Activated T-cell treated with anti-CD3 and anti-CD28 coated beads for 48 hours (primary cell): ENCODE measurements around the gene UBE3B.

Experiments
- DNase-seq: peaks from one replicate; pipeline ENCODE4 v3.0.0-alpha.2; 2020; ENCODE audit warnings: low read depth

The UBE3B gene

DNA sequence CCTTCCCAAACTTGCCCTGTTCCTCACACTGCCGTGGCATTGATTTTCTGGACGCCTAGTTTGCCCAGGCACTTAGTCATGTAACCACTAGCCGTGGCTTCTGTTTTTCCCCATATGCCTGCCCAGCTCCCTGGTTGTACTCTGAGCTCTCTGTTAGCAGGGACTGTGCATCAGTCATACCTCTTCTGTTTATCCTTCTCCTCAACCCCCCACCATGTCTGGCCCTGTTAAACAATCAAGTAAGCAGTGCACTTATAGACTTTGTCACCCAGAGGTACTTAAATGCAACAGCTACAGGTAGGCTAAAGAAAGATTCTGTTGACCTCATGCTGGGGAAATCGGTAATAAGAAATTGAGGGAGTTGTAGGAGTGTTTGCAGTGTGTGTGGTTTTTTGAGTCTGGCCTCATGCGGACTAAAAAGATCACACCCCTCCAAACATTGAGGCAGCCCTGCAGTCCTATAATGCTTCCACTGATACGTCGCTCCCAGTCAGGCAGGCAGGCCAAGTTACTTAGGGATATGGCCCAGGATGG lies 17.0 kb downstream of the UBE3B start:
- DNase-seq, result no peak

DNA sequence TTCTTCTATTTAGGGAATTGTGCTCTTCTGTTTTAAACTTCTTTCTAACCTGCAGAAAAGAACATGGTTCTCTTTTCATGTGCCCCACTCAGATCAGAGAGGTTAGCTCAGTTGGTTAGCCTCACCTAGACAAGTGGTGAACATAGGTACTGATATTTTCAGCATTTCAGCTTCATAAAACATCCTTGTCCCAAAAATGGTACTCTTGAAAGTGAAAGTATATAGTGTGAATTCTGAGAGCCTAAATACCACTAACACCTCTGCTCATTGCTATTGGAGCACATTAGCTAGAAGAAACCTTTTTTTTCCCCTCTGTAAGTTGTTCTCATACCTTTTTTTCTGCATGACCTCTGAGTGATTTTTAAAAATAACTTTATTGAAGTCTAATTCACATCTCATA lies 17.6 kb downstream of the UBE3B start:
- DNase-seq, result no peak

DNA sequence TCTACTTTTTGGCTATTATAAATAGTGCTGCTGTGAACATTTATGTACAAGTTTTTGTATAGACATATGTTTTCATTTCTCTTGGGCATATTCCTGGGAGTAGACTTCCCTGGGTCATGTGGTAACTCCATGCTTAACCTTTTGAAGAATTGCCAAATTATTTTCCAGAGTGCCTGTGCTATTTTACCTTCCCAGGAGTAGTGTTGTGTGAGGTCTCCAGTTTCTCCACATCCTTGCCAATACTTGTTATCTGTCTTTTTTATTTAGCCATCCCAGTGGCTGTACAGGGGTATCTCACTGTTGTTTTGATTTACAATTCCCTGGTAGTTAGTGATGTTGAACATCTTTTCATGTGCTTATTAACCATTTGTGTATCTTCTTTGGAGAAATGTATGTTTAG lies 18.9 kb downstream of the UBE3B start:
- no peak for DNase-seq

DNA sequence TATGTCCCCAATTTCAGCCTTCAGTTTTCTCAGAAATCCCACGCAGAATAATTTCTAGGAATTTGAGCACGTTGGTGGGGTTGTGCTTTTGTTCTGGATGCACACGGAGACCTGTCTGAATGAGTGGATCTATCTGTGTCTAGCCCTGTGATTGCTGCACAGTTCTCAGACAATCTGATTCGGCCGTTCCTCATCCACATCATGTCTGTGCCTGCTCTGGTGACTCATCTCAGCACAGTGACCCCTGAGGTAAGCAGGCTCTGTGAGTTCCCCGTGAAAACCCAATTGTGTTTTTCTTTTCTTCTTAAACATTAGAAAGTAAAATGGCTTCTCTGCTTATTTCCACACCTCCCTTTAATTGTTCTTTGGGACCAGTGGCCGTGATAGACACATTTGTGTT lies 20.2 kb downstream of the UBE3B start:
- DNase-seq, result no peak

DNA sequence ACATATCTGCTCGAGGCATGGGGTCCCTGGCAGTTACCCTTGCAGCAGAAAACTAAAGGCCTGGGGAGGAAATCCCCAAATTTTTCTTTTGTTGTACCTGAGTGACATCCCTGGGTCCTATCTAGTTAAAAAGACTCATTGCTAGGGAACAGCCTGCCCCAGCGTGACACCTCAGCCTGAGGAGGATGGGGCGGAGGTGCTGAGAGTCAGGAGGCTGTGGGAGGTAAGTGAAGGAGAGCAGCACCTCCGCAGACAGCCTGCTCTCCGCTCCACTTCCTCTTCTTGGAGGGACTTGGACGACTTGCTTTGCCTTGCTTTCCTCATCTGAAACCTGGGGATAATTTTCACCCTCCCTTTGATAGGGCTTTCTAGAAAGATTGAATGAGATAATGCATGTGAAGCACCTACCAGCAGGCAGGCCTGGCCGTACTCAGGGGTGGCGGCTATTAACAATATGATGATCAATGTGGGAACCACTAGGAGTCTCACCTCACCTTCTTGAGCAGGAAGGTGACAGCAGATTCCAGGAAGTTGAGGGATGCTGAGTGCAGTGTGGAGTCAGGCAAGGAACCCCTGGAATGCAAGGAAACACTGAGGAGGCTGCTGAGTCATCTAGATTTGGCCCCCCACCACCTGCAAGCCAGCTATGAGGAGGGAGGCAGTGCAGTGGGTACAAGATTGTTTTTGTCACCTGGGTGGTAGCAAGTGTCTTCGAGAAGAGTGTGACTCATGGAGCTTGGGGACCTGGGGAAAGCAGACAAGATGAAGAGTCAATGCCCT lies 23.2 kb downstream of the UBE3B start:
- DNase-seq, result no peak

DNA sequence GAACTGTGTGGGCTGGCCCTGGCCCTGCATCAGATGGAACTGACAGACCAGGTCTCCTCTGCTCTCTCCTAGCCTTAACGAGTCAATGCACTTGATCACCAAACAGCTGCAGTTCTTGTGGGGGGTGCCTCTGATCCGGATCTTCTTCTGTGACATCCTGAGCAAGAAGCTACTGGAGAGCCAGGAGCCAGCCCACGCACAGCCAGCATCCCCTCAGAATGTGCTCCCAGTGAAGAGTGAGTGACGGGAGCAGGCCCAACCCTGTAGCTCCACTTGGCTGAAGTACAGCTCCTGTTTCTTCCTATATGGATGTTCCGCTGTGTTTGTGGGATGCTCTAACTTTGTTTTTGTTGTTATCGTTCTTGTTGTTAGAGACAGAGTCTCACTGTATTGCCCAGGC lies 23.9 kb downstream of the UBE3B start:
- DNase-seq, result no peak

DNA sequence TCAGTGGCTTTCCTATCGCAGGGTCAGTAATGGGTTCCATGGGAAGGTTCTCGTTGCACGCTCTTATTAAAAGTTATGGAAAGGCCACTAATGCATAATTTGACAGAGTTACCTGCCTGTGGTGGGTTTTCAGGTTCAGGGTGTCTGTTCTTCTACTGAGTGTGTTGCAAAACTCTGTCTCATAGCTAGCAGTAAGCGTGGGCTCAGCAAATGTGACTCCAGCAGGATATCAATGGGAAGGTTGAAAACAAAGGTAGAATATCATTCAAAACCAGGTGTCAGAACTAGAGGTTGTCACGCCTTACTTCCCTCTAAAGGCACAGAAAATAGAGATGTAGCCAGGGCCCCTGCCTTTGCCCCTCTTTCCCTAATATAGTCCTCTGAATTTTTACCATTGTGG lies 24.9 kb downstream of the UBE3B start:
- no peak for DNase-seq

DNA sequence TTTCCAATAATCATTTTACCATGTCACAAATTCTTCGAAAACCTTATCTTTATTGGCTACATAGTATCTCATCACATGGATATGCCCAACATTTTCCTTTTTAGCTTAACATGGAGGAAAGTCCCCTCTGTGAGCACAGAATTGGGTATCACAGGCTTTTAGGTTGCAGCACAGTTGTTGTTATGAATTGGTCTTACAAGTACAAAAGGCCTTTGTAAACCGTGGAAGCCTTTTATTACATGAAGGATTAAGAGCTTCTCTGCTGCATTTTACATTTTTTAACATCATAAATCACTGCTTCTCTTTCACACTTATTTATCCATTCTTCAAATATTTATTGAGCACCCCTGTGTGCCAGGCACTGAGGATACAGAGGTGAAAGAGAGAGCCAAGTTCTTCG lies 26.2 kb downstream of the UBE3B start:
- DNase-seq, result no peak

DNA sequence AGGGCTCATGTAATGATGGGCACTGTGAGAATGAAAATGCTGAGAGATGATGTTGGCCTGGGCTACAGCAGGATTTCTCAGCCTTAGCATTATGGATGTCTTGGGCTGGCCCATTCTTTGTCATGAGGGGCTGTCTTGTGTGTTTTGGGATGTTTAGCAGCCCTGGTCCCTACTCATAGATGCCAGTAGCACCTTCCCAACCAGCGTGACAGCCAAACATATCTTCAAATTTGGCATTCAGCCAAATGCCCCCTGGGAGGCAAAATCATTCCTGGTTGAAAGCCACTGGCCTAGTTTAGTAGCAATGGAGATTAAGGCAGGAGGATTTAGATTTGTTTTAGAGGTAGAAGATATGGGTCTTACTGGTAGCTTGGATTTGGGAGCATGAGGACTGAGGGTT lies 26.6 kb downstream of the UBE3B start:
- no peak for DNase-seq

DNA sequence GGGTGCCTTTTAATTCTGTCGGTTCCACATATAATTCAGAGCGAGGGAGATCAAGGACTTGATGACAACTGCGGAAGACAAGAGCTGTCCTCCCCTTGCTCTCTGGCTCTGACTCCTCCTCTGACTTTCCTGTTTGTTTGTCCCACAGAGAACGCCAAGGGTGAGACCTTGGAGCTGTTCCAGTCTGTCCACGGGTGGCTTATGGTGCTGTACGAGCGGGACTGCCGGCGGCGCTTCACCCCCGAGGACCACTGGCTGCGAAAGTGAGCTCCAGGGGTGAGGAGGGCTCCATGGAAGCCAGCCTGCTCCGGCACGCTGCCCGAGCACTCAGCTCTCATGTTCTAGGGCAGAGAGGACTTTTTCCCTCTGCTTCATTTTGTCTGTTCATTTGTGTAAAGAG lies 32.8 kb downstream of the UBE3B start:
- DNase-seq, result no peak

DNA sequence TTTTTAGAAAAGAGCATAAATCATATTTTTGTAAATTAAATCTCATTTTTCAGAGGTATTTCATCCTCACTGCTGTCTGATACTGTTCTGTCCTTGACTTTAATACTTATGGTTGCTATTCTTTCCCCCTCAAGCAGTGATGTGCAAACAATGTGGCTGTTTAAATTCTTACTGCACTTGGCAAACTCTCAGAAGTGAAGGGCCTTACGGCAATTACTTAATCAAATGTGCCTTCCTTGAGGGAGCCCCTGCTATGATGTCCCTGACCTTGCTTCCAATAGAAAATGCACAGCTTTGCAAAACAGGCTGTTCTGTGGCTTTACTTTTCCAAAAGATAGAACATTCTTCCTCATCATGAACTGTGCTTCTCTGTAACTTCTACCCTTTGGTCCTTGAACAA lies 35.2 kb downstream of the UBE3B start:
- no peak for DNase-seq

DNA sequence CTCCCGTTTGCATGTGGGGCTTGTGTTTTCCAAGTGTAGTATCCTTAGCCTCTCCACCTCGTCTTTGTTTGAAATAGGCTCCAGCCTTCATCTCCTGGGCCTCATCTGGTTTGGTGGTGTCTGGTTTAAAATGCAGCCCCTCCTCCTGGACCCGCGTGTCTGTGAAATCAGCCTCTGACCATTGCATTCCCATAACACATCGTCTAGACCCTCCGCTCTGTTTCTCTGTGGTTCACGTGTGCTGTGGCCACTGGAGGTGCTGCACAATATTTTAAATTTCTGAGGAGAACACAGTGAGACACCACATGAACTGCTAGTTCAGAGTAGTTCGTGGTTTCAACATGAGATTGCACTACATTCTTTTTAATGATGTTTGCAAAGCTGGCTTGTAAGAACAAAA lies 35.6 kb downstream of the UBE3B start:
- no peak for DNase-seq

DNA sequence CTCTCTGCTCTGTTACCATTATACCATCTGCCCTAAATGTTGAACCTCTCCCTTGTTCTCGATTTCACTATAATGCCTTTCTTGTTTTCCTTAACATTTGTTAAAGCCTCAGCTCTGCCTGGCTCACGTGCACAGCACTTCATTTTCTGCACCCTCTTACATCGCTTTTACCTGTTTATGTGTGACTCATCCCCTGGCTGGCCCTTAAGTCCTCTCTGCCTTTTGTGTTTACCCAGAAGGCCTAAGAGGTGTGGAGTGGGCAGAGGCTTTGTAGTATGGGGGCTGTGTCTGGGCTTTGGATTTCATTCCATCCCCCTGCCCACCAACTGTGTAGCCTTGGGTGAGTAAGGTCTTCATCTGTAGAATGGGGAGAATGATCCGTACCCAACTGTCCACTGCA lies 36.5 kb downstream of the UBE3B start:
- DNase-seq, result no peak

DNA sequence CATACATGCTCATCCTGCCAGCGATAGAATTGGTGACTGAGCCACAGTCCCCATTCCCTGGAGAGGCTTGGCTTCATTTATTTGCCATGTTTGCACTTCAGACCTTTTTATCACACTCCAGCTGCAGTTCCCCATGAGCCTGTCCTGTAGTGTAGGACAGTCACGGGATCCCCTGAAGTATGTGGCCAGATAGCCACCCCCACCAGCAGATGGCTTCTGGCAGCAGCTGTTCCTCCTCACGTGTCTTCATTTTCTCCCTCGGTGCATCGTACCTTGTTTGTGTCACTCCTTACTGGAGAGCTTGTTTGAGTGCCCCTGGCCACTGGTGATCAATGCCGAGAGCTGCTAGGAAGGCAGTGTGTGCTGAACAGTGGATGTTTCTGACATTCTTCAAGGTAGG lies 40.2 kb downstream of the UBE3B start:
- no peak for DNase-seq

DNA sequence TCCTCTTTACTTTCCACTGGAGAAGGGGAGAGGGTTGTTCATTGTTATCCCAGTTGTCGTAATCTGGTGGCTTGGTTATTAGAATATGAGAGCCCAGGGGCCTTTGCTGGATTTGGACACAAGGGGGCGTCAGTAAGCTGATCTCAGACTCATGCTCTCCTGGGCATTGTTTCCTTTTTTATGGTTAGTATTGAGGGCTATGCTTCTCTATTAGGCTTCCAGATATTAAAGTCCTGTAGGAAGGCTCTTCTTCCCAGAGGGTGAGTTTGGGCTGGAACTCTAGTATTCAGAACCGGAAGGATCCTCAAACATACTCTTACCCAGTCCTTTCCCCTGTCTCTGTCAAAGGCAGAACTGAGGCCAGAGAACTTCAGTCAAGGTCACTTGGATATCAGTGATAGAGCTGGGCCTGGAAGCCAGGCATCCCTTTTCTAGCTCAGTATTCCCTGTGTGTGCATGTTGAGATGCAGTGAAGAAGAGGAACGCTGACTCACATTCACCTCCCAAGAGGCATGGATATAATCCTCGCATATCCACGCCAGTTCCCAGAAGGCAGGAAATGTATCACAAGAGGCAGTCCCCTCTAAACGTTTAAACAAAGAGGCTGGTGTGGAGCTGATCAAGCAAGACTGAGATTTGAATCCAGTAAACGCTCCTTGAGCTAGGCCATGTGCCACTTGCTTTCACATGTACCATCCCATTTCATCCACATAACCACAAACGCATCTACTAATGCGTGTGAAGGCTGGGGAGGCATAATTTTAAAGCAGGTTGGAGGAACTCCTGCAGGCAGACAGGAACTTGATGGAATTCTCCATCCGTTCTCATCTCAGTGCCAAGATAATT lies 41.6 kb downstream of the UBE3B start:
- DNase-seq, result peak; percentile 36

DNA sequence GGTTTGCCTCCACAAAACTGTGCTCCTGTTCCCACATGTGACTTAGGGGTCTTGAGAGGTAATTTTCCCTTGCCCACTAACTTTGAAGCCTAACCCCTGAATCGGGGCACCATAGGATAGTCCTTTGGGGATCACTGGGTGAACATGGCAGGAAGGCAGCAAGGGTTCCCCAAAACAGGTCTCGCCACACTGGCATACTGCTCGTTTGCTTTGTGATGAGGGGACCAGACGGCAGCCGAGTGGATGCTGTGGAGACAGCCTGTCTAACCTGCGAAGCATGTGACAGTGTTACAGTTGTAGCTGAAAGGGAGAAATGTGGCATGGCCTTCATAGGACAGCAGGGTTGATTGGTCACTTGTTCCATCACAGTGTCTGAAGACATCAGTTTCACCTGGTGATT lies 42.4 kb downstream of the UBE3B start:
- DNase-seq, result no peak

DNA sequence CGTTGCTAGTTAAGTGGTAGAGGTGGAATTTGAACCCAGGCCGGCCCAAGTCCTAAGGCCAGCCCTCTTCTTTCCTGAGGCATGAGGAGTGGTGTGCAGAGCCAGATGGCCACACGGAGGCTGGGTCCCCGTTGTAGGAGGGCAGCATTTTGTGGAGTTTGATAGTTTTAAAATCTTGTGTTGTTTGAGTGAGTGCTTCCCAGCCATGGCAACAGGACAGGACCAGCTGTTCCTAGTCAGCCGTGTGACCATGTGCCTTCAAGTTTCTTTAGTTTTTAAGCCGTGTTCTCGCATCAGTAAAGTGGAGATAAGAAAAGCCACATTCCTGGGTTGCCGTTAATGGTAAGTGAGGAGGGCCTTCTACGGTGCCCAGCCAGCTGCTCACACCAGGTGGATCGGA lies 44.4 kb downstream of the UBE3B start:
- DNase-seq, result no peak

DNA sequence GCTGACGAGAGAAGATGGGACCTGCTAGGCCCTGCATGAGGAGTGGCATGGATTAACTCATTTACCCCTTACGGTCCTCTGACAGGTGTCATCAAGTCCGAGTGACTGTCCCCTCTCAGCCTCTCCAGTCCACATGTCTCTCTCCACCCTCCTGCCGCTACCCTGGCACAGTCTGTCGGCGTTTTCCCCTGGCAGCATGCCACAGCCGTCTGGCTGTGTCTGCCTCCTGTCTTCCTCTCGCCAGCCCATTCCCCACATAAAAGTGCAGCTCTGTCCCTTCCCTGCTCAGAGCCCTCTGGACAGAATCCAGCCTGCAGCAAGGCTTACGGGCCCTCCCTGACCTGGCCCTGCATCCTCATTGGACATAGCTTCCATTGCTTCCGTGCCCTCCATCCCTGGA lies 45.6 kb downstream of the UBE3B start:
- no peak for DNase-seq

DNA sequence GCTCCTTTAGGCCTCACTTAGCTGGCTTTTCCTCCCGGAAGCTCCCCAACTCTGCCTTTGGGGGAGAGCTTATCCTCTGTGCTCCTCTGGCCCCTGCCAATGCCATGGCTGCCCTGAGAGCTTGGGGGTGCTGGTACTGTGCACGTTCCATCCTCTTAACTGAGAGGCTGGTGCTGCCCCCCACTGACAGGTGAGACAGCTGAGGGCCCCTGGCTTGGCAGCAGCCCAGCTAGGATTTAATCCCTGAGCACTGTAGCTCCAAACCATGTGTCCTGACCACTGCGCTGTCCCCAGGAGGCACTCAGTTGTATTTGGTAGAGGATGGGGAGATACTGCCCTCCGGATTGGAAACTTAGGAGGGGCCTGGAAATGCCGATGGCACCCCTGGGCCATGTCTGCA lies 46.1 kb downstream of the UBE3B start:
- no peak for DNase-seq

DNA sequence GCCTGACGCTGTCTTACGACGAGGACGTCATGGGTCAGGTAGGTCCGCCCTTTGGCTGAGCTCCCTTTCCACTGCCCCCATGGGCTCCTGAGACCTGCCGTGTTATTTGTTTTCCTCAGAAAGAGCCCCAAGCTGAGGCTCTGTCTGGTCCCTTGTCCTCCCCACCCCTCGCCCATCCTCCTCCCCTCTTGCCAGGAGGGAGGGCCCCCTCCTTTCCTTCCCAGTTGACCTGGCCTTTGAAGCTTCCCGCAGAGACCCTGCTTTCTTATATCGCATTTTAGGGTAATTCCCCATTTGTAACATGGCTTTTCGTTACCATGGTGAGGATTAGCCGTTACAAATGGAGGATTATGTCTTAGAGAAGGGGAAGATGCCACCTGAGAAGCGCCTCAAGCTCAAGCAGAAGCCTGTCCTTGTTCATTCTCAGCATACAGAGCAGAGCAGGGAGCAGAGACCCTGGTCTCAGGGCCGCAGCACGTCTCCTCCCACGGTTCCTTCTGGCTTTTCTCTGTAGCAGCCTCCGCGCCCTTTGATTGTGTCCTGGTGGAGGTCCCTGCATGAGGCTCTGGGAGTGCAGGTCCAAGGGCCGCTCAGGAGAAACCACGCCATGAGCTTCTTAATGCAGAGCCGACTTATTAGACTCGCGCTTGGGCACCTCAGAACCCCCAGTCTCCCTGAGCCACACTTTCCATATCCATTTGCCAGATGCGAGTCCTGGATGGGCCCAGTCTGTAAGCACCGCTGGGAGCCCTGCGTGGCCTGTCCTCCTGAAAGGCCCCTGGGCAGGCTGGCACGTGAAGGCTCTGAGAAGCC lies 47.2 kb downstream of the UBE3B start:
- DNase-seq, result no peak

DNA sequence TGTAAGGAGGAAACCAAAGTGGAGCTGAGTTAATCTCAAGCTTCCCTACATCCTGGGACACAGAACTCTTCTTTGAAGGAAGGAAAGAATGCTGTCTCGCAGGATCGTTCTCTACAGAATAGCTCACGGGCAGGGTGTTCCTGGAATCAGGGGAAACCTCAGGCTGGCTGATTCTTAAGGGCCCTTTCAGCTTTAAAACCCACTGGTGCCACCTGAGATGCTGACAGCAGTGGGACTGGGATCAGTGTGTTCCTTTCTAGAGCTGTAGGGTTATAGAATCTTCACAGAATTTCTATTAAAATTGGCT lies 47.8 kb downstream of the UBE3B start:
- no peak for DNase-seq

DNA sequence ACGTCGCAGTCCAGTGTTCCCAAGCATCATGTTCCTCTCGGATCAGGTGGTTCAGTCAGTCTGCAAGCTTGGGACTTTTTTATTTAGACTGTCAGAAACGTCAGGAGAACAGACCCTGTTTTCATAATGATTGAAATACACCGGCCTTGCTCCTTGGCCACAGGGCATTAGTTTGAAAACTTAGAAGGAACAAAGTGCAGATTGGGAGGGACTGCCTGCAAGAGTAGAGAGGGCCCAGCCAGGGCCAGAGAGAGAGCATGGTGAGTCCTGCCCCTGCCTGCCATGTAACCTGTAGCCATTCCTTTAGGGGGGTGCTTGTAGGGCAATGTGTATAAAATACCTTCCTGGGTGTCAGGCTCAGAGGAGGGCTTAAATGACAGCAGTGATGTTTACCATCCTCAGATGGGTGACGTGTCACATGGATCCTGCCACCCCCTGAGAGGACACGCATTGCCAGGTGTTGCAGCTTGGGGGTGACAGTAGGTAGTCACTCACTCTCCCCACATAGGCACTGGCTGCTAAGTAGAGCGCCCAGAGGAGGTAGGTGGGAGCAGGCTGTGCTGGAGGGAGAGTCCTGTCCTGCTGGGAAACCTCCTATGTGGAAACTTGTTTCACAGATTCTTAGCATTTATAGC lies 50.2 kb downstream of the UBE3B start:
- no peak for DNase-seq
